GM12801 (cell line): ENCODE data around the gene RERE.

ENCODE experiments used
- CTCF ChIP-seq: IDR thresholded peaks from one replicate; pipeline ENCODE4 v1.5.1; 2011; ENCODE audit warnings: control low read depth; ENCODE audit not compliant: insufficient read length; ENCODE audit errors: extremely low read depth

RERE gene

GRCh38 chr1:8790987-8791386, 26.5 kb downstream of the RERE start:
- no peak for TF ChIP-seq CTCF

GRCh38 chr1:8790478-8790877, 27.0 kb downstream of the RERE start:
- no peak for TF ChIP-seq CTCF

GRCh38 chr1:8789314-8790214, 27.9 kb downstream of the RERE start:
- no peak for TF ChIP-seq CTCF

- no peak for TF ChIP-seq CTCF
These were observed 30.2 kb downstream of the RERE start for GRCh38 chr1:8787218-8787617.

- no peak for TF ChIP-seq CTCF
These were observed 34.5 kb downstream of the RERE start for GRCh38 chr1:8782955-8783354.

- no peak for TF ChIP-seq CTCF
These were observed 35.3 kb downstream of the RERE start for GRCh38 chr1:8782001-8782620.

GRCh38 chr1:8780405-8780804, 37.0 kb downstream of the RERE start:
- no peak for TF ChIP-seq CTCF
